ENCODE results near the gene MIS18A.

The MIS18A gene

GRCh38 chr21:32306021-32306780 is 27.4 kb upstream of the MIS18A start:
- Histone ChIP-seq H3K27ac (no peak overlapping the region), H3K4me3 (no peak overlapping the region)
- DNase-seq (ENCODE audit: low spot score) = no peak
- TF ChIP-seq CTCF (IDR thresholded peaks at IDR 0.05) = no peak

GRCh38 chr21:32304998-32305397 is 26.1 kb upstream of the MIS18A start:
- Histone ChIP-seq H3K27ac (no peak overlapping the region), H3K4me3 (no peak overlapping the region)
- no peak for DNase-seq (ENCODE audit: low spot score)
- TF ChIP-seq CTCF (IDR thresholded peaks at IDR 0.05) = no peak

- Histone ChIP-seq H3K27ac (no peak overlapping the region), H3K4me3 (no peak overlapping the region)
- no peak for DNase-seq (ENCODE audit: low spot score)
- TF ChIP-seq CTCF (IDR thresholded peaks at IDR 0.05) = no peak
These were observed 24.5 kb upstream of the MIS18A start for GRCh38 chr21:32303385-32303784.

GRCh38 chr21:32302560-32302959 is 23.7 kb upstream of the MIS18A start:
- no peak overlapping the region for H3K4me3 ChIP-seq
- H3K27ac ChIP-seq = no peak overlapping the region
- DNase-seq (ENCODE audit: low spot score) = no peak
- no peak for TF ChIP-seq CTCF (IDR thresholded peaks at IDR 0.05)

- DNase-seq (ENCODE audit: low spot score) = no peak
- TF ChIP-seq CTCF (IDR thresholded peaks at IDR 0.05) = no peak
- Histone ChIP-seq H3K27ac (no peak overlapping the region), H3K4me3 (no peak overlapping the region)
These were observed 22.7 kb upstream of the MIS18A start for GRCh38 chr21:32301596-32301995.

- H3K4me3 ChIP-seq = no peak overlapping the region
- TF ChIP-seq CTCF (IDR thresholded peaks at IDR 0.05) = no peak
- peak; percentile 14 for DNase-seq (ENCODE audit: low spot score)
- no peak overlapping the region for H3K27ac ChIP-seq
These were observed 21.4 kb upstream of the MIS18A start for GRCh38 chr21:32300117-32300681.

GRCh38 chr21:32299695-32300094 is 20.8 kb upstream of the MIS18A start:
- Histone ChIP-seq H3K27ac (no peak overlapping the region), H3K4me3 (no peak overlapping the region)
- no peak for DNase-seq (ENCODE audit: low spot score)
- no peak for TF ChIP-seq CTCF (IDR thresholded peaks at IDR 0.05)

Data from coronary artery (tissue), 2 donors.